WTC11 (cell line): ENCODE data around the gene CAMTA1. TPM values are rescaled to one million over a fixed set of nuclear protein-coding genes. Genes with fewer than 3 reads are reported as not detected.

ENCODE experiments used
- ATAC-seq: fragments of 200-7000 bp; cut with Tn5 transposase; 2 replicates; pipeline ENCODE4 v1.10.0; 2021; ENCODE audit warnings: mild to moderate bottlenecking, moderate library complexity
- CTCF ChIA-PET: fragments of 300-600 bp; sonication (Branson Sonifier 250); formaldehyde crosslinking; loops from one replicate; lab custom pipeline; 2021; ENCODE audit warnings: antibody characterized with exemption; lab: Charles Lee
- POLR2A ChIA-PET: fragments of 350-600 bp; sonication (Branson Sonifier 250); formaldehyde crosslinking; loops from one replicate; lab custom pipeline; 2021; ENCODE audit warnings: antibody characterized with exemption; lab: Charles Lee
- DNase-seq: peaks from one replicate; pipeline ENCODE4 v3.0.0; 2021; ENCODE audit warnings: low spot score
- H3K27ac Mint-ChIP-seq: 2 replicates; pipeline ENCODE4 v1.8.0; 2021; ENCODE audit warnings: mixed read lengths
- H3K27me3 Mint-ChIP-seq: 2 replicates; pipeline ENCODE4 v1.8.0; 2021; ENCODE audit warnings: low read depth, mild to moderate bottlenecking, moderate library complexity, mixed read lengths
- H3K36me3 Mint-ChIP-seq: 2 replicates; pipeline ENCODE4 v1.8.0; 2021; ENCODE audit warnings: mixed read lengths
- H3K4me1 Mint-ChIP-seq: 2 replicates; pipeline ENCODE4 v1.8.0; 2022; ENCODE audit warnings: mixed read lengths
- H3K4me3 Mint-ChIP-seq: 2 replicates; pipeline ENCODE4 v1.8.0; 2021; ENCODE audit warnings: mild to moderate bottlenecking, moderate library complexity, mixed read lengths
- H3K9me3 Mint-ChIP-seq: 2 replicates; pipeline ENCODE4 v1.8.0; 2021; ENCODE audit warnings: mixed read lengths
- ATF6 ChIP-seq: sonication (generic); formaldehyde crosslinking; IDR thresholded peaks from 2 replicates; pipeline ENCODE4 v1.8.1; 2023; ENCODE audit warnings: mild to moderate bottlenecking, missing genetic modification reagents
- E2F4 ChIP-seq: sonication (generic); formaldehyde crosslinking; IDR thresholded peaks from 2 replicates; pipeline ENCODE4 v1.8.1; 2022; ENCODE audit warnings: low read depth, mild to moderate bottlenecking, moderate library complexity, missing genetic modification reagents, borderline replicate concordance
- FOXJ3 ChIP-seq: sonication (generic); formaldehyde crosslinking; IDR thresholded peaks from 2 replicates; pipeline ENCODE4 v1.9.0; 2021; ENCODE audit warnings: missing genetic modification reagents, mild to moderate bottlenecking, borderline replicate concordance
- GTF2I ChIP-seq: fragments of 250-450 bp; sonication (Bioruptor Pico); conservative IDR thresholded peaks from 2 replicates; pipeline ENCODE4 v1.4.0; 2021; ENCODE audit warnings: mild to moderate bottlenecking
- HMGA2 ChIP-seq: fragments of 250-450 bp; sonication (Bioruptor Pico); IDR thresholded peaks from 2 replicates; pipeline ENCODE4 v1.4.0; 2021; ENCODE audit warnings: mild to moderate bottlenecking, moderate library complexity
- HMGXB4 ChIP-seq: sonication (generic); formaldehyde crosslinking; IDR thresholded peaks from 2 replicates; pipeline ENCODE4 v1.8.1; 2023; ENCODE audit warnings: mild to moderate bottlenecking, moderate library complexity, missing genetic modification reagents
- IRF2 ChIP-seq: sonication (generic); formaldehyde crosslinking; IDR thresholded peaks from 2 replicates; pipeline ENCODE4 v1.8.0; 2022; ENCODE audit warnings: low read depth, missing genetic modification reagents, borderline replicate concordance
- JUN ChIP-seq: sonication (generic); formaldehyde crosslinking; IDR thresholded peaks from 2 replicates; pipeline ENCODE4 v1.8.0; 2023; ENCODE audit warnings: mild to moderate bottlenecking, missing genetic modification reagents
- NR1H2 ChIP-seq: sonication (generic); formaldehyde crosslinking; IDR thresholded peaks from 2 replicates; pipeline ENCODE4 v1.9.0; 2021; ENCODE audit warnings: mild to moderate bottlenecking, moderate library complexity, missing genetic modification reagents
- NR3C1 ChIP-seq: sonication (generic); formaldehyde crosslinking; conservative IDR thresholded peaks from 2 replicates; pipeline ENCODE4 v1.8.1; 2023; ENCODE audit warnings: low read depth, mild to moderate bottlenecking, missing genetic modification reagents
- OVOL2 ChIP-seq: fragments of 250-450 bp; sonication (Bioruptor Pico); IDR thresholded peaks from 2 replicates; pipeline ENCODE4 v1.9.0; 2021; ENCODE audit warnings: mild to moderate bottlenecking, borderline replicate concordance
- PREB ChIP-seq: sonication (generic); formaldehyde crosslinking; IDR thresholded peaks from 2 replicates; pipeline ENCODE4 v1.8.1; 2022; ENCODE audit warnings: mild to moderate bottlenecking, missing genetic modification reagents, moderate library complexity, borderline replicate concordance
- SOX15 ChIP-seq: fragments of 250-450 bp; sonication (Bioruptor Pico); IDR thresholded peaks from 2 replicates; pipeline ENCODE4 v1.9.0; 2021; ENCODE audit warnings: mild to moderate bottlenecking
- STAT6 ChIP-seq: sonication (generic); formaldehyde crosslinking; conservative IDR thresholded peaks from 2 replicates; pipeline ENCODE4 v1.8.1; 2023; ENCODE audit warnings: mild to moderate bottlenecking, low read depth, missing genetic modification reagents, moderate library complexity
- TCF7 ChIP-seq: sonication (generic); formaldehyde crosslinking; IDR thresholded peaks from 2 replicates; pipeline ENCODE4 v1.8.0; 2022; ENCODE audit warnings: mild to moderate bottlenecking, low read depth, missing genetic modification reagents, moderate library complexity
- TEAD4 ChIP-seq: sonication (generic); formaldehyde crosslinking; IDR thresholded peaks from 2 replicates; pipeline ENCODE4 v1.8.0; 2022; ENCODE audit warnings: mild to moderate bottlenecking, missing genetic modification reagents
- ZBTB43 ChIP-seq: sonication (generic); formaldehyde crosslinking; IDR thresholded peaks from 2 replicates; pipeline ENCODE4 v1.8.1; 2023; ENCODE audit warnings: mild to moderate bottlenecking, missing genetic modification reagents
- ZNF416 ChIP-seq: fragments of 250-450 bp; sonication (Bioruptor Pico); IDR thresholded peaks from 2 replicates; pipeline ENCODE4 v1.9.0; 2021; ENCODE audit warnings: mild to moderate bottlenecking, inconsistent platforms
- total RNA-seq: library from RNA; stranded (reverse); gene quantifications from 3 replicates; pipeline ENCODE4 v1.2.3, GENCODE V29; 2021
- TF ChIP-seq, protein P1 (sequence below): fragments of 200-600 bp; IDR thresholded peaks from 2 replicates; pipeline ENCODE4 v1.8.0; 2022; ENCODE audit warnings: antibody characterized with exemption
- TF ChIP-seq, protein P2 (sequence below): sonication (generic); formaldehyde crosslinking; IDR thresholded peaks from 2 replicates; pipeline ENCODE4 v1.8.0; 2022; ENCODE audit warnings: missing genetic modification reagents

The CAMTA1 gene
- total RNA-seq, 1 experiment from 2014 or later = 86.4 TPM

DNA sequence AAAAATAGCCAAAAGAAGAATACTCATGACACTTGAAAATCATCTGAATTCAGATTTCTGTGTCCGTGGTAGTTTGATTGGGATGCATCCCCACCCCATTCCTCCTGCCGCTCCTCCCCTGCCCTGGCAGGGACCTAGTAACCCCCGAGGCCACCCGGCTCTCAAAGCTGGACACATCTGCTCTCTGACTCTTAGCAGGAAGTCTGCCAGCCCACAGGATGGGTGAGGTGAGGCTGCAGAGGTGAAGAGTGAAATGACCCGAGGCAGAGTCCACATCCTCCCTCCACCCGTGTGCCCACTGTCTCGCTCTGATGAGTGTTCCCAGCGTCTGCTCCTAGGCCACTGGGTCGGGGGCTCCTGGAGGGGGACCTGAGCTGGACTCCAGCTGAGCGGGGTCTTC lies 677.4 kb downstream of the CAMTA1 start (continued):
- TF ChIP-seq, protein P1, sequence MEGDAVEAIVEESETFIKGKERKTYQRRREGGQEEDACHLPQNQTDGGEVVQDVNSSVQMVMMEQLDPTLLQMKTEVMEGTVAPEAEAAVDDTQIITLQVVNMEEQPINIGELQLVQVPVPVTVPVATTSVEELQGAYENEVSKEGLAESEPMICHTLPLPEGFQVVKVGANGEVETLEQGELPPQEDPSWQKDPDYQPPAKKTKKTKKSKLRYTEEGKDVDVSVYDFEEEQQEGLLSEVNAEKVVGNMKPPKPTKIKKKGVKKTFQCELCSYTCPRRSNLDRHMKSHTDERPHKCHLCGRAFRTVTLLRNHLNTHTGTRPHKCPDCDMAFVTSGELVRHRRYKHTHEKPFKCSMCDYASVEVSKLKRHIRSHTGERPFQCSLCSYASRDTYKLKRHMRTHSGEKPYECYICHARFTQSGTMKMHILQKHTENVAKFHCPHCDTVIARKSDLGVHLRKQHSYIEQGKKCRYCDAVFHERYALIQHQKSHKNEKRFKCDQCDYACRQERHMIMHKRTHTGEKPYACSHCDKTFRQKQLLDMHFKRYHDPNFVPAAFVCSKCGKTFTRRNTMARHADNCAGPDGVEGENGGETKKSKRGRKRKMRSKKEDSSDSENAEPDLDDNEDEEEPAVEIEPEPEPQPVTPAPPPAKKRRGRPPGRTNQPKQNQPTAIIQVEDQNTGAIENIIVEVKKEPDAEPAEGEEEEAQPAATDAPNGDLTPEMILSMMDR = no peak
- no peak for TF ChIP-seq TCF7 (CRISPR knock-in tag)
- TF ChIP-seq PREB (CRISPR knock-in tag) = no peak
- TF ChIP-seq, protein P2, sequence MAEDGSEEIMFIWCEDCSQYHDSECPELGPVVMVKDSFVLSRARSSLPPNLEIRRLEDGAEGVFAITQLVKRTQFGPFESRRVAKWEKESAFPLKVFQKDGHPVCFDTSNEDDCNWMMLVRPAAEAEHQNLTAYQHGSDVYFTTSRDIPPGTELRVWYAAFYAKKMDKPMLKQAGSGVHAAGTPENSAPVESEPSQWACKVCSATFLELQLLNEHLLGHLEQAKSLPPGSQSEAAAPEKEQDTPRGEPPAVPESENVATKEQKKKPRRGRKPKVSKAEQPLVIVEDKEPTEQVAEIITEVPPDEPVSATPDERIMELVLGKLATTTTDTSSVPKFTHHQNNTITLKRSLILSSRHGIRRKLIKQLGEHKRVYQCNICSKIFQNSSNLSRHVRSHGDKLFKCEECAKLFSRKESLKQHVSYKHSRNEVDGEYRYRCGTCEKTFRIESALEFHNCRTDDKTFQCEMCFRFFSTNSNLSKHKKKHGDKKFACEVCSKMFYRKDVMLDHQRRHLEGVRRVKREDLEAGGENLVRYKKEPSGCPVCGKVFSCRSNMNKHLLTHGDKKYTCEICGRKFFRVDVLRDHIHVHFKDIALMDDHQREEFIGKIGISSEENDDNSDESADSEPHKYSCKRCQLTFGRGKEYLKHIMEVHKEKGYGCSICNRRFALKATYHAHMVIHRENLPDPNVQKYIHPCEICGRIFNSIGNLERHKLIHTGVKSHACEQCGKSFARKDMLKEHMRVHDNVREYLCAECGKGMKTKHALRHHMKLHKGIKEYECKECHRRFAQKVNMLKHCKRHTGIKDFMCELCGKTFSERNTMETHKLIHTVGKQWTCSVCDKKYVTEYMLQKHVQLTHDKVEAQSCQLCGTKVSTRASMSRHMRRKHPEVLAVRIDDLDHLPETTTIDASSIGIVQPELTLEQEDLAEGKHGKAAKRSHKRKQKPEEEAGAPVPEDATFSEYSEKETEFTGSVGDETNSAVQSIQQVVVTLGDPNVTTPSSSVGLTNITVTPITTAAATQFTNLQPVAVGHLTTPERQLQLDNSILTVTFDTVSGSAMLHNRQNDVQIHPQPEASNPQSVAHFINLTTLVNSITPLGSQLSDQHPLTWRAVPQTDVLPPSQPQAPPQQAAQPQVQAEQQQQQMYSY (CRISPR knock-in tag) = no peak

- ATAC-seq (no peak), DNase-seq (no peak)
- Mint-ChIP-seq H3K9me3 (no peaks in the 10 kb centered on the region), H3K27me3 (no peaks in the 10 kb centered on the region; the same call in 1 of the 2 replicates), H3K27ac (no peak overlapping the region), H3K36me3 (no peaks in the 10 kb centered on the region), H3K4me1 (peaks cover 4% of the 10 kb centered on the region; the same call in 1 of the 2 replicates), H3K4me3 (no peak overlapping the region)
- ChIA-PET CTCF (no interaction called here), POLR2A (no interaction called here)
- no peak for TF ChIP-seq NR3C1 (CRISPR knock-in tag)
- TF ChIP-seq HMGA2 (CRISPR knock-in tag) = no peak
- TF ChIP-seq OVOL2 (CRISPR knock-in tag) = no peak
- TF ChIP-seq ZNF416 (CRISPR knock-in tag) = no peak
- no peak for TF ChIP-seq JUN
- TF ChIP-seq GTF2I = no peak
- no peak for TF ChIP-seq ZBTB43 (CRISPR knock-in tag)
- TF ChIP-seq IRF2 (CRISPR knock-in tag) = no peak
- TF ChIP-seq SOX15 = no peak
- no peak for TF ChIP-seq FOXJ3 (CRISPR knock-in tag)
- TF ChIP-seq TEAD4 = no peak
- no peak for TF ChIP-seq ATF6 (CRISPR knock-in tag)
- no peak for TF ChIP-seq NR1H2 (CRISPR knock-in tag)
- no peak for TF ChIP-seq HMGXB4 (CRISPR knock-in tag)
- no peak for TF ChIP-seq E2F4 (CRISPR knock-in tag)
- no peak for TF ChIP-seq STAT6 (CRISPR knock-in tag)
Observed at GRCh38 chr1:7463526-7463925, 678.3 kb downstream of the CAMTA1 start.
